Measurements from ENCODE around the gene FMNL1. TPM values are rescaled to one million over a fixed set of nuclear protein-coding genes. Genes with fewer than 3 reads are reported as not detected.
A peak's percentile ranks its signal among the peaks of the same experiment; 100 is the strongest.

The FMNL1 gene
- total RNA-seq, 2 experiments from 2014 or later, result 408 to 411 TPM

GRCh38 chr17:45225051-45225700, 3.5 kb downstream of the FMNL1 start:
- peak; percentile 57 for DNase-seq
- Mint-ChIP-seq H3K27ac (peak overlapping the region; percentile 99), H3K36me3 (peaks cover 30% of the 10 kb centered on the region), H3K4me3 (peak overlapping the region; percentile 100), H3K4me1 (peaks cover 56% of the 10 kb centered on the region), H3K27me3 (no peaks in the 10 kb centered on the region), H3K9me3 (no peaks in the 10 kb centered on the region)
- POLR2A ChIA-PET, result interaction anchor here (0.8 to 10.6 kb wide), 15 partner anchors 8 to 360 kb away, joined by 3 to 187 read pairs (median 5); partner anchors contain the start of genes HEXIM1, HEXIM2, MAP3K14 and NMT1
- ATAC-seq (ENCODE audit: low read depth), result no peak

- ATAC-seq (ENCODE audit: low read depth) (peak; percentile 64), DNase-seq (peak; percentile 89)
- H3K36me3 Mint-ChIP-seq, result peaks cover 28% of the 10 kb centered on the region
- peak overlapping the region; percentile 99 for H3K27ac Mint-ChIP-seq
- no peaks in the 10 kb centered on the region for H3K9me3 Mint-ChIP-seq
- H3K27me3 Mint-ChIP-seq, result no peaks in the 10 kb centered on the region
- H3K4me1 Mint-ChIP-seq, result peaks cover 54% of the 10 kb centered on the region
- H3K4me3 Mint-ChIP-seq, result peak overlapping the region; percentile 100
- POLR2A ChIA-PET, result interaction anchor here (0.8 to 10.6 kb wide), 15 partner anchors 9 to 359 kb away, joined by 3 to 187 read pairs (median 5); partner anchors contain the start of genes HEXIM1, HEXIM2, MAP3K14 and NMT1
These were observed 4.4 kb downstream of the FMNL1 start for GRCh38 chr17:45225964-45226530.

- POLR2A ChIA-PET, result interaction anchor here (0.8 to 10.6 kb wide), 14 partner anchors 9 to 183 kb away, joined by 3 to 187 read pairs (median 6); partner anchors contain the start of genes HEXIM1, HEXIM2, MAP3K14 and NMT1
These were observed 4.9 kb downstream of the FMNL1 start for GRCh38 chr17:45226576-45226975.

GRCh38 chr17:45227101-45227925, 5.6 kb downstream of the FMNL1 start:
- POLR2A ChIA-PET, result interaction anchor here (0.7 to 11.5 kb wide), 16 partner anchors 8 to 182 kb away, joined by 3 to 187 read pairs (median 12); partner anchors contain the start of genes FMNL1, HEXIM1, HEXIM2 and MAP3K14
- Mint-ChIP-seq H3K4me3 (peak overlapping the region; percentile 100), H3K9me3 (no peaks in the 10 kb centered on the region), H3K36me3 (peaks cover 28% of the 10 kb centered on the region), H3K27me3 (no peaks in the 10 kb centered on the region), H3K27ac (peak overlapping the region; percentile 99), H3K4me1 (peaks cover 59% of the 10 kb centered on the region)
- no peak for ATAC-seq (ENCODE audit: low read depth)
- peak; percentile 53 for DNase-seq

More at GRCh38 chr17:45226576-45226975, 4.9 kb downstream of the FMNL1 start:
- H3K36me3 Mint-ChIP-seq, result peaks cover 28% of the 10 kb centered on the region
- peaks cover 54% of the 10 kb centered on the region for H3K4me1 Mint-ChIP-seq
- ATAC-seq (ENCODE audit: low read depth) (no peak), DNase-seq (no peak)
- no peaks in the 10 kb centered on the region for H3K9me3 Mint-ChIP-seq
- peak overlapping the region; percentile 100 for H3K4me3 Mint-ChIP-seq
- H3K27ac Mint-ChIP-seq, result peak overlapping the region; percentile 99
- no peaks in the 10 kb centered on the region for H3K27me3 Mint-ChIP-seq

- POLR2A ChIA-PET, result interaction anchor here (0.7 to 11.5 kb wide), 12 partner anchors 8 to 88 kb away, joined by 3 to 162 read pairs (median 7); partner anchors contain the start of genes FMNL1, HEXIM1, HEXIM2 and MAP3K14
- H3K9me3 Mint-ChIP-seq, result no peaks in the 10 kb centered on the region
- H3K4me1 Mint-ChIP-seq, result peaks cover 66% of the 10 kb centered on the region
- H3K27me3 Mint-ChIP-seq, result no peaks in the 10 kb centered on the region
- peak overlapping the region; percentile 100 for H3K4me3 Mint-ChIP-seq
- H3K27ac Mint-ChIP-seq, result peak overlapping the region; percentile 99
- DNase-seq, result peak; percentile 49
- no peak for ATAC-seq (ENCODE audit: low read depth)
- peaks cover 27% of the 10 kb centered on the region for H3K36me3 Mint-ChIP-seq
These were observed 6.5 kb downstream of the FMNL1 start for GRCh38 chr17:45227926-45228762.

GRCh38 chr17:45228763-45229539, 7.3 kb downstream of the FMNL1 start:
- Mint-ChIP-seq H3K4me3 (peak overlapping the region; percentile 100), H3K27ac (peak overlapping the region; percentile 99), H3K4me1 (peaks cover 69% of the 10 kb centered on the region), H3K27me3 (no peaks in the 10 kb centered on the region), H3K36me3 (peaks cover 22% of the 10 kb centered on the region), H3K9me3 (no peaks in the 10 kb centered on the region)
- peak; percentile 76 for DNase-seq
- ATAC-seq (ENCODE audit: low read depth), result peak; percentile 33
- POLR2A ChIA-PET, result interaction anchor here (1.0 to 11.5 kb wide), 11 partner anchors 9 to 88 kb away, joined by 3 to 162 read pairs (median 8); partner anchors contain the start of genes FMNL1, HEXIM1, HEXIM2 and MAP3K14

- Mint-ChIP-seq H3K4me3 (peak overlapping the region; percentile 100), H3K4me1 (peaks cover 70% of the 10 kb centered on the region), H3K9me3 (no peaks in the 10 kb centered on the region), H3K27ac (peak overlapping the region; percentile 99), H3K27me3 (no peaks in the 10 kb centered on the region), H3K36me3 (peaks cover 22% of the 10 kb centered on the region)
- peak; percentile 48 for DNase-seq
- ATAC-seq (ENCODE audit: low read depth), result no peak
- POLR2A ChIA-PET, result interaction anchor here (1.2 to 11.5 kb wide), 10 partner anchors 10 to 86 kb away, joined by 4 to 162 read pairs (median 9); partner anchors contain the start of genes FMNL1, HEXIM1, HEXIM2 and MAP3K14
These were observed 8.2 kb downstream of the FMNL1 start for GRCh38 chr17:45229681-45230409.

GRCh38 chr17:45230410-45230786, 8.7 kb downstream of the FMNL1 start:
- Mint-ChIP-seq H3K4me3 (peak overlapping the region; percentile 19), H3K27ac (peak overlapping the region; percentile 99), H3K9me3 (no peaks in the 10 kb centered on the region), H3K36me3 (peaks cover 18% of the 10 kb centered on the region), H3K4me1 (peaks cover 70% of the 10 kb centered on the region), H3K27me3 (no peaks in the 10 kb centered on the region)
- ATAC-seq (ENCODE audit: low read depth) (no peak), DNase-seq (no peak)
- POLR2A ChIA-PET, result interaction anchor here (0.5 to 11.5 kb wide), 7 partner anchors 11 to 86 kb away, joined by 3 to 162 read pairs (median 6); partner anchors contain the start of genes FMNL1, HEXIM1 and MAP3K14

GRCh38 chr17:45230787-45231480, 9.2 kb downstream of the FMNL1 start:
- no peaks in the 10 kb centered on the region for H3K27me3 Mint-ChIP-seq
- POLR2A ChIA-PET, result interaction anchor here (0.5 to 11.5 kb wide), 8 partner anchors 11 to 85 kb away, joined by 3 to 162 read pairs (median 4); partner anchors contain the start of genes FMNL1, HEXIM1 and MAP3K14
- no peak for ATAC-seq (ENCODE audit: low read depth)
- peaks cover 71% of the 10 kb centered on the region for H3K4me1 Mint-ChIP-seq
- H3K9me3 Mint-ChIP-seq, result no peaks in the 10 kb centered on the region
- no peak for DNase-seq
- no peak overlapping the region for H3K4me3 Mint-ChIP-seq
- H3K36me3 Mint-ChIP-seq, result peaks cover 18% of the 10 kb centered on the region
- peak overlapping the region; percentile 99 for H3K27ac Mint-ChIP-seq

- peaks cover 16% of the 10 kb centered on the region for H3K36me3 Mint-ChIP-seq
- peak; percentile 47 for DNase-seq
These were observed 9.9 kb downstream of the FMNL1 start for GRCh38 chr17:45231481-45232116.

More at GRCh38 chr17:45231481-45232116, 9.9 kb downstream of the FMNL1 start:
- no peaks in the 10 kb centered on the region for H3K27me3 Mint-ChIP-seq
- peaks cover 69% of the 10 kb centered on the region for H3K4me1 Mint-ChIP-seq
- ATAC-seq (ENCODE audit: low read depth), result no peak
- POLR2A ChIA-PET, result interaction anchor here (0.5 to 11.5 kb wide), 6 partner anchors 12 to 84 kb away, joined by 3 to 162 read pairs (median 6); partner anchors contain the start of genes FMNL1, HEXIM1 and MAP3K14
- no peaks in the 10 kb centered on the region for H3K9me3 Mint-ChIP-seq
- H3K4me3 Mint-ChIP-seq, result no peak overlapping the region
- H3K27ac Mint-ChIP-seq, result peak overlapping the region; percentile 70
